ENCODE measurements around the gene VPS50. TPM values are rescaled to one million over a fixed set of nuclear protein-coding genes. Genes with fewer than 3 reads are reported as not detected.

VPS50 gene, protein sequence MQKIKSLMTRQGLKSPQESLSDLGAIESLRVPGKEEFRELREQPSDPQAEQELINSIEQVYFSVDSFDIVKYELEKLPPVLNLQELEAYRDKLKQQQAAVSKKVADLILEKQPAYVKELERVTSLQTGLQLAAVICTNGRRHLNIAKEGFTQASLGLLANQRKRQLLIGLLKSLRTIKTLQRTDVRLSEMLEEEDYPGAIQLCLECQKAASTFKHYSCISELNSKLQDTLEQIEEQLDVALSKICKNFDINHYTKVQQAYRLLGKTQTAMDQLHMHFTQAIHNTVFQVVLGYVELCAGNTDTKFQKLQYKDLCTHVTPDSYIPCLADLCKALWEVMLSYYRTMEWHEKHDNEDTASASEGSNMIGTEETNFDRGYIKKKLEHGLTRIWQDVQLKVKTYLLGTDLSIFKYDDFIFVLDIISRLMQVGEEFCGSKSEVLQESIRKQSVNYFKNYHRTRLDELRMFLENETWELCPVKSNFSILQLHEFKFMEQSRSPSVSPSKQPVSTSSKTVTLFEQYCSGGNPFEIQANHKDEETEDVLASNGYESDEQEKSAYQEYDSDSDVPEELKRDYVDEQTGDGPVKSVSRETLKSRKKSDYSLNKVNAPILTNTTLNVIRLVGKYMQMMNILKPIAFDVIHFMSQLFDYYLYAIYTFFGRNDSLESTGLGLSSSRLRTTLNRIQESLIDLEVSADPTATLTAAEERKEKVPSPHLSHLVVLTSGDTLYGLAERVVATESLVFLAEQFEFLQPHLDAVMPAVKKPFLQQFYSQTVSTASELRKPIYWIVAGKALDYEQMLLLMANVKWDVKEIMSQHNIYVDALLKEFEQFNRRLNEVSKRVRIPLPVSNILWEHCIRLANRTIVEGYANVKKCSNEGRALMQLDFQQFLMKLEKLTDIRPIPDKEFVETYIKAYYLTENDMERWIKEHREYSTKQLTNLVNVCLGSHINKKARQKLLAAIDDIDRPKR
- 10 to 100 TPM; 12.4 to 14.1 (median 13.6) TPM for total RNA-seq

DNA sequence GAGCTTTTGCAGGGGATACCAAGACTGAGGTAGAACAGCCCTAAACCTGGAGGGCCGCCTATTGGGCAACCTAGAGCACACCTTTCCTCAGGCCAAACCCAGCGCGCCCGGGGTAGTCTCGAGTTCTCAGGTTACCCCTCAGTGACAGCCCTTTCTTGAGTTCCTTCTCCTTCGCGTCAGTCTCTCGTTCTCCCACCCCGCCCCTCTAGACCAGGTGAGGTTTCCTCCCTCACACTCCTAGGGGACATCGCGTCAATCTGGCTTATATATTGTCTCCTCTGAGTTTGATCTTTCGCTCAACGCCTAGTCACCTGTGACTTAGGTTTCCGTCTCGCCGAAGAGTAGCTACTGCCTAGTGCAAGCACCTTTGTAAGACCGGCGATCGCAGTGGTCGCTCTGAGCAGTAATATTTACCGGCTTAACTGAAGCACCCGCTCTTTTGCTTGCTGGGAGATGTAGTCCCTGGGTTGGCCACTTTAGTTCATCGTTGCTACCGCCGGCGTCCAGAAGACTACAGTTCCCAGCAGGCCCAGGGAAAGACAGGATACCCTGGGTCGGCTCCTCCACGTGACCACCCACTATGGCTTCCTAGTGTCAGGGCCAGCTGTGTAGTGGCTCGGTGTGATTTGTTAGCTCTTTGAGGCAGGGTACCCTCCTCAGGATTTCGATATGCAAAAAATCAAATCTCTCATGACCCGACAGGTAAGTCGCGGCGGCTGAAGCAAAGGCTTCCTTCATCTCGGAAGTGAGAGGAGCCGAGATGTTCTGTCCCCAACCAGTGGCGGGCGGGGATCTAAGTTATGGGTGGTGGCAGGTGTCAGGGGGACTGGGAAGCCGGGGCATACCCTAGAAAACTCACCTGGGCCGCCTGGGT is at the start of gene VPS50:
VPS50 (plus strand) TSS at position 568 of the 874 bp plus-strand sequence; CDS start at position 670, 102 bp downstream.
- peak within 1 kb of the TSS; percentile 92 for H3K4me3 Mint-ChIP-seq
- H3K9me3 Mint-ChIP-seq: no peaks in the 10 kb centered on the region
- H3K4me1 Mint-ChIP-seq (ENCODE audit: low read depth): peaks cover 12% of the 10 kb centered on the region
- peak; percentile 82 for DNase-seq
- no peaks in the 10 kb centered on the region for H3K36me3 Mint-ChIP-seq (ENCODE audit: insufficient read depth)
- ATAC-seq: peak; percentile 99 to 100
- H3K27me3 Mint-ChIP-seq (ENCODE audit: low read depth): no peaks in the 10 kb centered on the region

DNA sequence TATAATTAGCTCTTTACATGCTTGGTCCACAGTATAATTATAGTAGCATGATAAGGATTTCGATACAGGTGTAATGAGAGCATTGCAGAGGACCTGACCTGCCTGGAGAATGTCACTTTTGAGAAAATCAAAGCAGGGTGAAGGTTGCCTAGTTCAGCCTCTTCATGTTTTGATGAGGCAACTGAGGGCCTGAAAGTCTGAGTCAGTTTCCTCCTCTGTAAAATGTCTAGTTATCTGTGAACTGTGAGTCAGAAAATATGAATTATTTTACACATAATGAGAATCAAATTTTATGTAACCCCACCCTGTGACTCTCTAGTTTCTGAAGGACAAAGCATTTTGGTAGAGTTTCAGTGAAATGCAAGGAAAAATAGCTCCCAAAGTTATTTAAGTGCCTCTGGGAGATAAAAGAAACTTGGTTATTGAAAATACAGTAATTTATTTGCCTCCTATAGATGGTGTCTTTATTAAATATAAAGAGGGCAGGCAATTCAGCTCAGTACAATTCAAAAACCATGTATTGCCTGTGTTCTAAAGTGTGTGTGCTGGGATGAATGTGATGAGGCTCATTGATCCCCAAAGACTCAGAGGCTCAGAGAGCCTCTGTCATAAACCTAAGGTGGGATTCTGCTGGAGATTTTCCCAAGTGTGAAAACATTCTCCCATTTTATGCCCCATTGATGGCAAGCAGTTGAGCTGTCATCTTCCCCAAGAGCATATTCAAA is 46.7 kb upstream of the VPS50 start:
- no peak overlapping the region for H3K4me3 Mint-ChIP-seq
- peaks cover 23% of the 10 kb centered on the region for H3K27me3 Mint-ChIP-seq (ENCODE audit: low read depth)
- ATAC-seq (peak; percentile 93 to 94), DNase-seq (no peak)
- no peaks in the 10 kb centered on the region for H3K36me3 Mint-ChIP-seq (ENCODE audit: insufficient read depth)
- H3K4me1 Mint-ChIP-seq (ENCODE audit: low read depth): no peaks in the 10 kb centered on the region
- no peaks in the 10 kb centered on the region for H3K9me3 Mint-ChIP-seq

DNA sequence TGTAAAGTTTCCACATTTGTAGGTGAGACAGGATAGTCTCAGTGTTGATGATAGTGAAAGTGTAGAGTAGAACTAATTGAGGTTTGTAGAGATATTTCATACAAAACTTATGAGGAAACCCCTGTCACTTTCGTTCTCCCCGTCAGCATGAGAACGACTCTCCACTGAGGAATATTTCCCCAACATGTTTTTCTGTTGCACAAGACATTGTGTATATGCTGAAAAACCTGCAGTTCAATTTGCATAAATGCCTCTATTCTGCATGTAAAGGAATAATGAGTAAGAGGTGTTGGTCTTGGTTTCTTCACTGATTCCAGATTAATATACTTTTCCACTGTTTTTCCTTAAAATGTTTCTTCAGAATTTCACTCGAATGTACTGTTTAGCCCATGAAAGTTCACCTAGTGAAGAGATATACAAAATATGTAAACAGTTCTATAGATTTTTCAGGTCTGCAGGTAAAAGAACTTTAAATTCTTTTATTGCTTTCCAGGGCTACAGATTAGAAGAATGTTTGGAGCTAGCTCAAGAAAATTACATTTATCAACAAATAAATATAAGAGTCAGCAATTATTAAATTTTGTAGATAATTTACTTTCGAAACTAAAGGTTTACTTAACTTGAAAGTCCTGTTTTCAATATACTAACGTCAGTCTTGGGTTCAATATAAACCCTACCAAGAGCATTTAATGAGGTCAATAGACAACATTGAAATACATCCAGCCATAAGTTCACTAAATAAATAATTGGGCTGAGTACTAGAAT is 43.1 kb upstream of the VPS50 start:
- no peaks in the 10 kb centered on the region for H3K36me3 Mint-ChIP-seq (ENCODE audit: insufficient read depth)
- H3K4me3 Mint-ChIP-seq: no peak overlapping the region
- ATAC-seq (no peak), DNase-seq (no peak)
- H3K9me3 Mint-ChIP-seq: no peaks in the 10 kb centered on the region
- peaks cover 32% of the 10 kb centered on the region for H3K27me3 Mint-ChIP-seq (ENCODE audit: low read depth)
- H3K4me1 Mint-ChIP-seq (ENCODE audit: low read depth): no peaks in the 10 kb centered on the region

DNA sequence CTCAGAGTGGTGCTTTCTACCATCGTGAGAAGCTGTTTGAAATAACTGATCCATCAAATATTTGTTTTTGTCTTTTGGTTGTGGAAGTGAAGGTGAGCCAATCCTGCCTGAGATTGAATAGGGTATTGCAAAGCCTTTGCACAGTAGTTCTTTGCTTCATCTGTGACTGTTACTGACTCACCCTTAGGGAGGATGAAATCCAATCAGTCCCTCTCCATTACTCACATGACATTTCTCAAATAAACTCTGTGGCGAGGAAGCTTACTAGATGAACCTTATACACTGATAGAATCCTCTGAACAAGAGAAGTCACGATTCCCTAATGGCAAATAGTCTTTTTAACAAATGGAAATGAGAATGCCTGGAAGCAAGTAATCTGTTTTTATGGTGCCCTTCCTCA is 37.8 kb upstream of the VPS50 start:
- H3K9me3 Mint-ChIP-seq: no peaks in the 10 kb centered on the region
- no peak overlapping the region for H3K4me3 Mint-ChIP-seq
- DNase-seq (no peak), ATAC-seq (no peak)
- no peaks in the 10 kb centered on the region for H3K4me1 Mint-ChIP-seq (ENCODE audit: low read depth)
- no peaks in the 10 kb centered on the region for H3K36me3 Mint-ChIP-seq (ENCODE audit: insufficient read depth)
- peaks cover 24% of the 10 kb centered on the region for H3K27me3 Mint-ChIP-seq (ENCODE audit: low read depth)

DNA sequence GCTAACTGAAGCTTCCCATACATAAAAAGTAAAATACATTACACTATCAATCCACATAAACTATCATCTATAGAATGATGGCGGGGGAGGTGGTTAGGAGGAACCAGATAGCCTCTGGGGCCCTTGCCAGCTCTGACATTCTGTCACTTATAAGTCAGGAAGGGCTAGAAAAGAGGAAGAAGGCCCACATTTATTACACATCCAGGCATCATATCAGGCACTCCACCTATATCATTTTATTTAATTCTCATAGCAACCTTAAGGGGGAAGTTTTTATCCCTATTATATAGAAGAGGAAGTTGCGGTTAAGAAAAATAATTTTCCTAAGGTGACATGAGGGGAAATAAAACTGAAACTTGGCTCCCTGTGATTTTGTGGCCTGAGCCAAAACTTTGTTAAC is 35.8 kb upstream of the VPS50 start:
- ATAC-seq (no peak), DNase-seq (no peak)
- H3K36me3 Mint-ChIP-seq (ENCODE audit: insufficient read depth): no peaks in the 10 kb centered on the region
- peaks cover 13% of the 10 kb centered on the region for H3K27me3 Mint-ChIP-seq (ENCODE audit: low read depth)
- no peaks in the 10 kb centered on the region for H3K9me3 Mint-ChIP-seq
- H3K4me1 Mint-ChIP-seq (ENCODE audit: low read depth): no peaks in the 10 kb centered on the region
- H3K4me3 Mint-ChIP-seq: no peak overlapping the region

DNA sequence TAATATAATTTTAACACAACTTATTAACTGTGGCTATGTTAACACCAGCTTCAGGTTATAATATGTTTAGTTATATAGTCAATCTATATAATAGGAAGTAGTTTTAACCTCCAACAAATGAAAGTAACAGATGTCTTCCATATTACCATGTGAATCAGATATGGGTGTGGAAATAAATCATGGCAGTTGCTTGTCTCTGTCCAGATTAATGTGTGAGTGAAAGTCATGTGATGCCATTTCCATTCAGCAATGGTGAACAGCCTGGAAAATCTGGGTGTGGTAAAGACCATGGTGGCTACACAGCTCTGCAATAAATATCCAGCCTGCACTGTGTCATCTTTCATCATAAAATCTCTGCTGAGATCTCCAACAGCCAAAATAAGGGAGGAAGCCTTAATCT is 33.7 kb upstream of the VPS50 start:
- Mint-ChIP-seq H3K9me3 (no peaks in the 10 kb centered on the region), H3K36me3 (ENCODE audit: insufficient read depth) (no peaks in the 10 kb centered on the region), H3K4me3 (no peak overlapping the region), H3K4me1 (ENCODE audit: low read depth) (no peaks in the 10 kb centered on the region), H3K27me3 (ENCODE audit: low read depth) (peaks cover 12% of the 10 kb centered on the region)
- ATAC-seq: no peak
- no peak for DNase-seq

DNA sequence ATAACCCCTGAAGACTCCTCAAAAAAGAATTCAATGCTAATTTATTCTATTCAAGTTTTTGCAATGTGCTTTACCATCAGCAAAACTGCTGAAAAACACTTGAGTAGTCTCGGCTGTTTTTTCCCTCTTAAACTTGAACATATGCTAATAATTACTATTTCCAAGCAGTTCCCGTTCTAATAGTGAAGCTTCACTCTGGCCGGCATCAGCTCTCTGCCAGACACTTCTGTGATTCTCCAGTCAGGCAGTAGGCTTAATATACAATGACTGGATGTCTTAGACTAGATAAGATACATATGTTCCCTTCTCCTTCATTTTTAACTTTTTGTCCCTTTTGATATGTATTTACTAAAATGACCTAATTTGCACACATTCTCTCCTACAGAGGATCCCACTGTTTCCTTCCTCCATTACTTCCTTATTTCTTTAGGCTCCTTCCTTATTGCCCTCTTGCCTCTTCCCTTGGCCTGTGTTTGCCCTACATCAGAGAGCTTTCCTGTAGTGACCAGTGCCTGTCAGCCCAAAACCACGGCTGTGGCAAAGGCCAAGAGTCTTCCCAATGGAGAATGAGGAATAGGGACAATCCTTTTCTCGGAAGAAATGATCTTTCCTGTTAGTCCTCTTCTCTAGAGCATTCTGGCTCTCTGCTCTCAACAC is 29.4 kb upstream of the VPS50 start:
- ATAC-seq: no peak
- Mint-ChIP-seq H3K9me3 (no peaks in the 10 kb centered on the region), H3K4me3 (no peak overlapping the region), H3K27me3 (ENCODE audit: low read depth) (peaks cover 13% of the 10 kb centered on the region), H3K36me3 (ENCODE audit: insufficient read depth) (no peaks in the 10 kb centered on the region), H3K4me1 (ENCODE audit: low read depth) (no peaks in the 10 kb centered on the region)
- DNase-seq: no peak

DNA sequence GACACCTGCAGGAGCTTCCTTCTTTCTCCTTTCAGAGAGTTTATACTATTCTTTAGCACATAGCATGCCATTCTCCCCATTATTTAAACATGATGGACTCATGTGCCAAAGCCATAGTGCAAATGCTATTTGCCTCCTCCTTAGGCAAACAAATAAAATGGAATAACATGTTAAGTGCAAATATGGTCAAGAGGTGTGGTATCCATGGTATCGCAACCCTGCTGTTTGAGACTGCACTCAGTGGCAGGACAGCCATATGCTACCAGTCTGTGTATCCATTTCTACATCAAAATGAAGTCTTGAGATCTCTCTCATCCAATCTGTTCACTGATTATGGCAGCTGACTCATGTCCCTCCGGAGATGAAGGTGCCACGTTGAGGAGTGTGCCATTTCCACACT is 28.7 kb upstream of the VPS50 start:
- ATAC-seq: no peak
- Mint-ChIP-seq H3K27me3 (ENCODE audit: low read depth) (peaks cover 13% of the 10 kb centered on the region), H3K9me3 (no peaks in the 10 kb centered on the region)

DNA sequence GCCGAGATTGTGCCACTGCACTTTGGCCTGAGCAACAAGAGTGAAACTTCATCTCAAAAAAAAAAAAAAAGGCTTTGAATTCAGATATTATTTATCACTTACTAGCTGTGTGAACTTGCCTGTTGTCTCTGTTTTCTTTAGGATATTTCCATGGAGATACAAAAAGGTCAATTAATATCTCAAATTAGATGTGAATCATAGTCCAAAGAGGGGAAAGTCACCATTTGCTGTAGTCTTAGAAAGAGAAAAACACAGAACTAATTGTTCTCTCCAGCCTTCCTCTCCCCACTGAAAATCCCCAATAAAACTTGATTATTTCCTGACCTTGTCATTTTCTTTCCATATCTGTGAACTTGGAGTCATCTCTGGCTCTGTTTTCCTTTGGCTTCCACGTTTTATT is 27.1 kb upstream of the VPS50 start:
- H3K4me3 Mint-ChIP-seq: no peak overlapping the region
- no peak for ATAC-seq

More for the DNA sequence above, 28.7 kb upstream of the VPS50 start:
- H3K36me3 Mint-ChIP-seq (ENCODE audit: insufficient read depth): no peaks in the 10 kb centered on the region
- H3K4me3 Mint-ChIP-seq: no peak overlapping the region
- DNase-seq: no peak
- no peaks in the 10 kb centered on the region for H3K4me1 Mint-ChIP-seq (ENCODE audit: low read depth)

DNA sequence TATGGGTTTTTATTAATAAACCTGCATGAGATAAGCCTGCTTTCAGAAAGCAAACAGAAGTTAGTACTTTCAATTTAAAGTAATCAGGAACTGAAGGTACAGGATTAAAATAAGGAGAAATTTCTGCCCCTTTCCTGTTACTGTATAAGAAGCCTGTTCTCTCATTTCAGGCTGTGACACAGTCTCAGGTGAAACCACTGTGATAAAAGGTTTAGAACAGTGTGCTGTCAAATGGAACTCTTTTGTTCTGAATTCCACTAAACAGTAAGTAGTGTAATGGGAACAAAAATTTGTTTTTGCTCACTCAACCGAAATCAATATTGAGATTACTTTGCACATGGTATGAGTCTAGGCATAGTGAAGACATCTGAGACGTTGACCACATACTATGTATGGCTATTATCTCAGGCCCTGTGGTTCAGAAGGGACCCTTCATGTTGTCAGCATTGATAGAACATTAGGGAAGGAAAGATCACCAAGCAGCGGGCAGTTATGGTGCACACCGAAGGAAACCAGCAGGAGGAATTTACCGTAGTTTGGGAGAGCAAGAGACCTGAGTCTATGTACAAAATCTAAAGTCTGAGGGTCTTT is 20.8 kb upstream of the VPS50 start:
- Mint-ChIP-seq H3K36me3 (ENCODE audit: insufficient read depth) (no peaks in the 10 kb centered on the region), H3K4me1 (ENCODE audit: low read depth) (no peaks in the 10 kb centered on the region), H3K4me3 (no peak overlapping the region), H3K27me3 (ENCODE audit: low read depth) (peaks cover 35% of the 10 kb centered on the region), H3K9me3 (no peaks in the 10 kb centered on the region)
- no peak for DNase-seq
- no peak for ATAC-seq

More for the DNA sequence above, 27.1 kb upstream of the VPS50 start:
- H3K4me1 Mint-ChIP-seq (ENCODE audit: low read depth): no peaks in the 10 kb centered on the region
- no peaks in the 10 kb centered on the region for H3K36me3 Mint-ChIP-seq (ENCODE audit: insufficient read depth)
- no peaks in the 10 kb centered on the region for H3K9me3 Mint-ChIP-seq
- H3K27me3 Mint-ChIP-seq (ENCODE audit: low read depth): peaks cover 15% of the 10 kb centered on the region
- DNase-seq: no peak

DNA sequence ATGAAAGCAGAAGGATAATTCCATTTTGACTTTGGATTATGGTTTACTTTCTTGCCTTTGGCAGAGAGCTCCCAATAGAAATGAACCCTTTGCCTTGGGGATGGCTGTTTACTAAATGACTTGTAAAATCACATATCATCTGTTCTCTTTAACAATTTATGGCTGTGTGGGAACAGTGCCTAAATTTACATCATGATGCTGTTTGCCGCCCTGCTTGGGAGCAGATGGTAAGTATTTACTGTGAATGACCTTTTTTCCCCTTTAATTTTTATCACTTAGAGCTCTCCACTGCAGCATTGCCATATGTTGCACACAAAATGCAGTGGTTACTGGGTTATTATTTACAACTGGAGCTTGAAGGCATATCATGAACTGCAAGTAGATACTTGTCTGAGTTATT is 19.3 kb upstream of the VPS50 start:
- Mint-ChIP-seq H3K27me3 (ENCODE audit: low read depth) (peaks cover 43% of the 10 kb centered on the region), H3K4me1 (ENCODE audit: low read depth) (no peaks in the 10 kb centered on the region), H3K9me3 (no peaks in the 10 kb centered on the region), H3K4me3 (no peak overlapping the region), H3K36me3 (ENCODE audit: insufficient read depth) (no peaks in the 10 kb centered on the region)
- no peak for DNase-seq
- no peak for ATAC-seq

Measured in activated T-cell treated with anti-CD3 and anti-CD28 coated beads, Interleukin-2, amount 50 U/mL, for 4 hours (primary cell).